ENCODE measurements around the gene ATP5ME.

ATP5ME gene

GRCh38 chr4:674172-675035 lies at the start of gene ATP5ME, which contains the start of gene MYL5:
Gene ATP5ME, minus strand, starts transcription at chr4:674276. Its CDS starts 29 bp downstream, at chr4:674247.
Gene MYL5, plus strand, starts transcription at chr4:674542. Its CDS starts 3,485 bp downstream, at chr4:678027.
- Histone ChIP-seq H3K79me2 (no peaks in the 10 kb centered on the region), H3K4me2 (ENCODE audit: low read length) (peak within 1 kb of the TSS; percentile 93), H3K9me3 (ENCODE audit: control insufficient read depth, low read length) (no peaks in the 10 kb centered on the region), H3K4me1 (peaks cover 5% of the 10 kb centered on the region), H3K4me3 (ENCODE audit: low read depth, low read length) (peak within 1 kb of the TSS; percentile 95), H3K27me3 (ENCODE audit: control insufficient read depth, insufficient read depth, low read length) (no peaks in the 10 kb centered on the region), H3K9ac (peak within 1 kb of the TSS; percentile 98), H3K36me3 (ENCODE audit: control insufficient read depth, insufficient read depth, low read length) (no peaks in the 10 kb centered on the region), H2AFZ (peak within 1 kb of the TSS; percentile 90), H3K27ac (peak within 1 kb of the TSS; percentile 91)
- TF ChIP-seq, protein P1, sequence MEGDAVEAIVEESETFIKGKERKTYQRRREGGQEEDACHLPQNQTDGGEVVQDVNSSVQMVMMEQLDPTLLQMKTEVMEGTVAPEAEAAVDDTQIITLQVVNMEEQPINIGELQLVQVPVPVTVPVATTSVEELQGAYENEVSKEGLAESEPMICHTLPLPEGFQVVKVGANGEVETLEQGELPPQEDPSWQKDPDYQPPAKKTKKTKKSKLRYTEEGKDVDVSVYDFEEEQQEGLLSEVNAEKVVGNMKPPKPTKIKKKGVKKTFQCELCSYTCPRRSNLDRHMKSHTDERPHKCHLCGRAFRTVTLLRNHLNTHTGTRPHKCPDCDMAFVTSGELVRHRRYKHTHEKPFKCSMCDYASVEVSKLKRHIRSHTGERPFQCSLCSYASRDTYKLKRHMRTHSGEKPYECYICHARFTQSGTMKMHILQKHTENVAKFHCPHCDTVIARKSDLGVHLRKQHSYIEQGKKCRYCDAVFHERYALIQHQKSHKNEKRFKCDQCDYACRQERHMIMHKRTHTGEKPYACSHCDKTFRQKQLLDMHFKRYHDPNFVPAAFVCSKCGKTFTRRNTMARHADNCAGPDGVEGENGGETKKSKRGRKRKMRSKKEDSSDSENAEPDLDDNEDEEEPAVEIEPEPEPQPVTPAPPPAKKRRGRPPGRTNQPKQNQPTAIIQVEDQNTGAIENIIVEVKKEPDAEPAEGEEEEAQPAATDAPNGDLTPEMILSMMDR (IDR thresholded peaks at IDR 0.05) = peak; percentile 74

GRCh38 chr4:722851-723360 lies 48.8 kb upstream of the ATP5ME start:
- Histone ChIP-seq H3K4me2 (ENCODE audit: low read length) (no peak overlapping the region), H3K9me3 (ENCODE audit: control insufficient read depth, low read length) (no peaks in the 10 kb centered on the region), H2AFZ (no peak overlapping the region), H3K36me3 (ENCODE audit: control insufficient read depth, insufficient read depth, low read length) (no peaks in the 10 kb centered on the region), H3K27me3 (ENCODE audit: control insufficient read depth, insufficient read depth, low read length) (no peaks in the 10 kb centered on the region), H3K27ac (no peak overlapping the region), H3K4me3 (ENCODE audit: low read depth, low read length) (no peak overlapping the region), H3K9ac (no peak overlapping the region), H3K4me1 (no peaks in the 10 kb centered on the region), H3K79me2 (no peaks in the 10 kb centered on the region)
- TF ChIP-seq, protein P1 (IDR thresholded peaks at IDR 0.05) = no peak

DNA sequence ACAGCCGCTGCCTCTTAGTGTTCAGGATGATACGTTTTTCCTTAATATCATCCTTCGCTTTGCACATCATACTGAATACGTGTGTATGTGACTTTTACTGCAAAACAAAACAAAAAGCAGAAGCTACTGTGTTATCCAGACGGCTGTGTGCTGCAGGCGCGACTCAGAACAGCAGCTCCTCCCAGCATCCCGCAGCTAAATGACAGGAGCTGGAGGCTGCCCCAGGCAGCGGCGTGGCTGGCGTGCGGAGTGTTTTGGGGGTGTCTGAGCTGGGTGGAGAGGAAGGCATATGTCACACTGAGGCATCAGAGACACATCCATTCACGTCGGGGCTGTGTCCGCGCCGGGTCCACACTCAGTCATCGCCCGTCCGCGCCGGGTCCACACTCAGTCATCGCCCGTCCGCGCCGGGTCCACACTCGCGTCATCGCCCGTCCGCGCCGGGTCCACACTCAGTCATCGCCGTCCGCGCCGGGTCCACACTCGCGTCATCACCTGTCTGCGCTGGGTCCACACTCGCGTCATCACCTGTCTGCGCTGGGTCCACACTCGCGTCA lies 48.2 kb upstream of the ATP5ME start:
- no peak overlapping the region for H3K9ac ChIP-seq
- H3K4me2 ChIP-seq (ENCODE audit: low read length) = no peak overlapping the region
- no peaks in the 10 kb centered on the region for H3K4me1 ChIP-seq
- H3K4me3 ChIP-seq (ENCODE audit: low read depth, low read length) = no peak overlapping the region
- H3K36me3 ChIP-seq (ENCODE audit: control insufficient read depth, insufficient read depth, low read length) = no peaks in the 10 kb centered on the region
- no peak overlapping the region for H2AFZ ChIP-seq
- H3K9me3 ChIP-seq (ENCODE audit: control insufficient read depth, low read length) = no peaks in the 10 kb centered on the region
- H3K79me2 ChIP-seq = no peaks in the 10 kb centered on the region
- TF ChIP-seq, protein P1 (IDR thresholded peaks at IDR 0.05) = no peak
- no peak overlapping the region for H3K27ac ChIP-seq
- H3K27me3 ChIP-seq (ENCODE audit: control insufficient read depth, insufficient read depth, low read length) = no peaks in the 10 kb centered on the region

GRCh38 chr4:721261-722168 lies 47.4 kb upstream of the ATP5ME start:
- Histone ChIP-seq H3K4me1 (no peaks in the 10 kb centered on the region), H3K79me2 (no peaks in the 10 kb centered on the region), H3K4me2 (ENCODE audit: low read length) (no peak overlapping the region), H3K27me3 (ENCODE audit: control insufficient read depth, insufficient read depth, low read length) (no peaks in the 10 kb centered on the region), H3K9ac (no peak overlapping the region), H3K36me3 (ENCODE audit: control insufficient read depth, insufficient read depth, low read length) (no peaks in the 10 kb centered on the region), H3K9me3 (ENCODE audit: control insufficient read depth, low read length) (no peaks in the 10 kb centered on the region), H3K27ac (no peak overlapping the region), H3K4me3 (ENCODE audit: low read depth, low read length) (no peak overlapping the region), H2AFZ (no peak overlapping the region)
- TF ChIP-seq, protein P1 (IDR thresholded peaks at IDR 0.05) = no peak

All from parathyroid adenoma (tissue), 2 donors.